ENCODE results near the gene ROR1. TPM values are rescaled to one million over a fixed set of nuclear protein-coding genes. Genes with fewer than 3 reads are reported as not detected.
A peak's percentile ranks its signal among the peaks of the same experiment; 100 is the strongest.

ROR1 gene
- total RNA-seq, 2 donors from 2014 or later: 0.09 TPM; not detected in 1

- Mint-ChIP-seq H3K27ac (no peak overlapping the region), H3K27me3 (peaks cover 21% of the 10 kb centered on the region), H3K4me3 (no peak overlapping the region), H3K36me3 (ENCODE audit: low read depth) (no peaks in the 10 kb centered on the region), H3K9me3 (no peaks in the 10 kb centered on the region), H3K4me1 (no peaks in the 10 kb centered on the region)
- no peak for ATAC-seq (replicated peaks)
Measured at GRCh38 chr1:64005801-64006200, 232.0 kb downstream of the ROR1 start.

- Mint-ChIP-seq H3K27ac (no peak overlapping the region), H3K27me3 (peaks cover 22% of the 10 kb centered on the region), H3K9me3 (no peaks in the 10 kb centered on the region), H3K36me3 (ENCODE audit: low read depth) (no peaks in the 10 kb centered on the region), H3K4me3 (no peak overlapping the region), H3K4me1 (no peaks in the 10 kb centered on the region)
- ATAC-seq (replicated peaks): peak; percentile 69
Measured at GRCh38 chr1:64006276-64007051, 232.6 kb downstream of the ROR1 start.

GRCh38 chr1:64010316-64010715 is 236.5 kb downstream of the ROR1 start:
- H3K4me3 Mint-ChIP-seq: no peak overlapping the region
- no peaks in the 10 kb centered on the region for H3K36me3 Mint-ChIP-seq (ENCODE audit: low read depth)
- no peak overlapping the region for H3K27ac Mint-ChIP-seq
- no peak for ATAC-seq (replicated peaks)
- no peaks in the 10 kb centered on the region for H3K9me3 Mint-ChIP-seq
- H3K27me3 Mint-ChIP-seq: peaks cover 15% of the 10 kb centered on the region
- no peaks in the 10 kb centered on the region for H3K4me1 Mint-ChIP-seq

- H3K36me3 Mint-ChIP-seq (ENCODE audit: low read depth): no peaks in the 10 kb centered on the region
- ATAC-seq (replicated peaks): no peak
- H3K4me3 Mint-ChIP-seq: no peak overlapping the region
- no peak overlapping the region for H3K27ac Mint-ChIP-seq
- H3K4me1 Mint-ChIP-seq: no peaks in the 10 kb centered on the region
- peaks cover 12% of the 10 kb centered on the region for H3K27me3 Mint-ChIP-seq
- H3K9me3 Mint-ChIP-seq: no peaks in the 10 kb centered on the region
Measured at GRCh38 chr1:64013395-64013794, 239.6 kb downstream of the ROR1 start.

GRCh38 chr1:64019818-64020217 is 246.0 kb downstream of the ROR1 start:
- peak overlapping the region; percentile 52 for H3K27ac Mint-ChIP-seq
- no peak for ATAC-seq (replicated peaks)
- no peaks in the 10 kb centered on the region for H3K36me3 Mint-ChIP-seq (ENCODE audit: low read depth)
- H3K4me3 Mint-ChIP-seq: peak overlapping the region; percentile 40
- peaks cover 4% of the 10 kb centered on the region for H3K4me1 Mint-ChIP-seq
- H3K9me3 Mint-ChIP-seq: no peaks in the 10 kb centered on the region
- peaks cover 3% of the 10 kb centered on the region for H3K27me3 Mint-ChIP-seq

- H3K27ac Mint-ChIP-seq: no peak overlapping the region
- peaks cover 3% of the 10 kb centered on the region for H3K27me3 Mint-ChIP-seq
- no peaks in the 10 kb centered on the region for H3K36me3 Mint-ChIP-seq (ENCODE audit: low read depth)
- H3K4me3 Mint-ChIP-seq: no peak overlapping the region
- no peak for ATAC-seq (replicated peaks)
- H3K9me3 Mint-ChIP-seq: no peaks in the 10 kb centered on the region
- peaks cover 4% of the 10 kb centered on the region for H3K4me1 Mint-ChIP-seq
Measured at GRCh38 chr1:64021066-64021465, 247.2 kb downstream of the ROR1 start.

- no peak overlapping the region for H3K4me3 Mint-ChIP-seq
- no peaks in the 10 kb centered on the region for H3K9me3 Mint-ChIP-seq
- no peak for ATAC-seq (replicated peaks)
- H3K4me1 Mint-ChIP-seq: no peaks in the 10 kb centered on the region
- H3K27me3 Mint-ChIP-seq: no peaks in the 10 kb centered on the region
- H3K27ac Mint-ChIP-seq: no peak overlapping the region
- H3K36me3 Mint-ChIP-seq (ENCODE audit: low read depth): no peaks in the 10 kb centered on the region
Measured at GRCh38 chr1:64025051-64025450, 251.2 kb downstream of the ROR1 start.

GRCh38 chr1:64029037-64029436 is 255.2 kb downstream of the ROR1 start:
- H3K36me3 Mint-ChIP-seq (ENCODE audit: low read depth): no peaks in the 10 kb centered on the region
- no peaks in the 10 kb centered on the region for H3K4me1 Mint-ChIP-seq
- no peaks in the 10 kb centered on the region for H3K9me3 Mint-ChIP-seq
- H3K27me3 Mint-ChIP-seq: peaks cover 5% of the 10 kb centered on the region
- ATAC-seq (replicated peaks): no peak
- H3K27ac Mint-ChIP-seq: no peak overlapping the region
- no peak overlapping the region for H3K4me3 Mint-ChIP-seq

- Mint-ChIP-seq H3K27ac (no peak overlapping the region), H3K9me3 (no peaks in the 10 kb centered on the region), H3K4me1 (no peaks in the 10 kb centered on the region), H3K27me3 (peaks cover 9% of the 10 kb centered on the region), H3K36me3 (ENCODE audit: low read depth) (no peaks in the 10 kb centered on the region), H3K4me3 (no peak overlapping the region)
- ATAC-seq (replicated peaks): no peak
Measured at GRCh38 chr1:64030411-64030810, 256.6 kb downstream of the ROR1 start.

- H3K27me3 Mint-ChIP-seq: peaks cover 9% of the 10 kb centered on the region
Measured at GRCh38 chr1:64031236-64031635, 257.4 kb downstream of the ROR1 start.

GRCh38 chr1:64033667-64034220 is 259.9 kb downstream of the ROR1 start:
- Mint-ChIP-seq H3K9me3 (no peaks in the 10 kb centered on the region), H3K4me3 (no peak overlapping the region), H3K27me3 (peaks cover 18% of the 10 kb centered on the region), H3K36me3 (ENCODE audit: low read depth) (no peaks in the 10 kb centered on the region), H3K27ac (no peak overlapping the region), H3K4me1 (no peaks in the 10 kb centered on the region)
- ATAC-seq (replicated peaks): no peak

More at GRCh38 chr1:64031236-64031635, 257.4 kb downstream of the ROR1 start:
- ATAC-seq (replicated peaks): no peak
- H3K9me3 Mint-ChIP-seq: no peaks in the 10 kb centered on the region
- no peaks in the 10 kb centered on the region for H3K36me3 Mint-ChIP-seq (ENCODE audit: low read depth)
- H3K4me3 Mint-ChIP-seq: no peak overlapping the region
- no peak overlapping the region for H3K27ac Mint-ChIP-seq
- no peaks in the 10 kb centered on the region for H3K4me1 Mint-ChIP-seq

GRCh38 chr1:64036549-64036948 is 262.7 kb downstream of the ROR1 start:
- peaks cover 26% of the 10 kb centered on the region for H3K27me3 Mint-ChIP-seq
- no peak for ATAC-seq (replicated peaks)
- H3K4me3 Mint-ChIP-seq: no peak overlapping the region
- H3K36me3 Mint-ChIP-seq (ENCODE audit: low read depth): no peaks in the 10 kb centered on the region
- H3K9me3 Mint-ChIP-seq: no peaks in the 10 kb centered on the region
- no peaks in the 10 kb centered on the region for H3K4me1 Mint-ChIP-seq
- no peak overlapping the region for H3K27ac Mint-ChIP-seq

- ATAC-seq (replicated peaks): no peak
- Mint-ChIP-seq H3K27ac (no peak overlapping the region), H3K4me3 (no peak overlapping the region), H3K9me3 (no peaks in the 10 kb centered on the region), H3K27me3 (peaks cover 28% of the 10 kb centered on the region), H3K4me1 (no peaks in the 10 kb centered on the region), H3K36me3 (ENCODE audit: low read depth) (no peaks in the 10 kb centered on the region)
Measured at GRCh38 chr1:64038119-64038518, 264.3 kb downstream of the ROR1 start.

GRCh38 chr1:64038965-64039364 is 265.1 kb downstream of the ROR1 start:
- Mint-ChIP-seq H3K27ac (no peak overlapping the region), H3K27me3 (peaks cover 34% of the 10 kb centered on the region), H3K4me3 (no peak overlapping the region), H3K4me1 (no peaks in the 10 kb centered on the region), H3K36me3 (ENCODE audit: low read depth) (no peaks in the 10 kb centered on the region), H3K9me3 (no peaks in the 10 kb centered on the region)
- ATAC-seq (replicated peaks): no peak

- Mint-ChIP-seq H3K4me3 (no peak overlapping the region), H3K4me1 (no peaks in the 10 kb centered on the region), H3K27me3 (peaks cover 32% of the 10 kb centered on the region), H3K36me3 (ENCODE audit: low read depth) (no peaks in the 10 kb centered on the region), H3K9me3 (no peaks in the 10 kb centered on the region), H3K27ac (no peak overlapping the region)
- no peak for ATAC-seq (replicated peaks)
Measured at GRCh38 chr1:64039390-64039926, 265.6 kb downstream of the ROR1 start.
